Inferior parietal cortex (tissue), 1 donor: Measurements from ENCODE around the gene HSD3B2.
"Not testable (repeated sequence)": the region's sequence is repeated elsewhere in the genome, so short reads cannot be mapped to it uniquely, and the experiment has no call there.

Experiments
- DNase-seq: peaks from one replicate; pipeline ENCODE4 v3.0.0-alpha.2; 2016; ENCODE audit errors: extremely low spot score

The HSD3B2 gene

GRCh38 chr1:119414950-119415349, at the start of gene HSD3B2:
Gene HSD3B2 (plus strand): TSS chr1:119415150. CDS start chr1:119415420, 270 bp downstream.
- no peak for DNase-seq

DNA sequence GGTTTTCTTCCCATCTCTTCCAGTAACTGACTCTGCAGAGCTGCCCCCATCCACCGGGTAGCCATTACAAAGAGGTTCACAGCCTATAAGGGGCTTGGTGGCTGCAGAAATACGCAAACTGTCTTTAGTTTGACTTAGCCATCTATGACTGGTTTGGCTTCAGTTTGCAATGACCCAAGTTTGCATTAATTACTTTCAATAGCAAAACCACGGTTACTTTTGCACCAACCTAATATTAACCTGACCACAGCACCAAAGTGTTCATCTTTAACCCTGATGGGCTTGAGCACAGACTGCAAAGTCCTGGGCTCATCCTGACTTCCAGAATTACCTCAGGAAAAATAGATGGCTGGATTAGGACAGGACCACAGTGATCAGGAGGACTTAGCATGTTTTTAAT, 48.5 kb upstream of the HSD3B2 start:
- no peak for DNase-seq

- DNase-seq: peak; percentile 47
Measured at GRCh38 chr1:119367432-119368124, 47.4 kb upstream of the HSD3B2 start.

DNA sequence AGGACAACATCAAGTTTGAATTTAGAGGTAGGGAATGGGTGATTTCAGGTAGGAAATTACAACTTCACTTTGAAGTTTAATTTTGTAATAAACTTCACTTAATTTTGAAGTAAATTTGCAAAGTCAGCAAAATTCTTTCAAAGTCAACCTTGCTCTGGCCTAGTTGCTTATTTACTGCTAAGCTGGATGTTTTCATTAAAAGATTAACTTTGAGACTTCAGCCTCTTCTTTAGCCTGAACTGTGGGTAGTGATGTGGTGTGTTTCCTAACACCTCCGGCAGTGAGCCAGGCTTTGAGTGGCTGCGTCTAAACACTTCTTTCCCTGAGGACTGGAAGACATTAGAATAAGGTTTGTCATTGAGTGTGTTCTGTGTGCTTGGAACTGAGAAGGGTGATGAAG, 46.4 kb upstream of the HSD3B2 start, which contains the start of gene HAO2:
Gene HAO2, plus strand, starts transcription at position 232 of the 400 bp plus-strand sequence. CDS start 12,301 bp downstream, outside the sequence.
- DNase-seq: no peak

- no peak for DNase-seq
Measured at GRCh38 chr1:119370748-119371147, 44.2 kb upstream of the HSD3B2 start.

DNA sequence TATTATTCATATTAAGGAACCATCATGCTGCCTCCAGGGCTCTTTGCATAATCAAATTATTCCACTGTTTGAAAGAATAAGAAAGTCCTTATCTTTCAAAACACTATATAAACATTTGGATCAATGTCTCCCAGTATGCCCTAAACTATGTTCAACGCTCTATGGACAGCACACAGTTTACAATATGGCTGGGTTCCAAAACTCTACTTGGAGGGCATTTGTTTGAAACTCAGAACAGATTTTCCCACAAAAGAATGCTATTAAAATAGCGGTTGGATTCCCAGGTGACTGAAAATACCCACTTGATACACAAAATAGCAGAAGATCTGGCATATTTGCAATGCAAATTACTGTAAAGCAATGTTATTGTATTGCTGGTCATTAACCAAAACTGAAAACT, 43.1 kb upstream of the HSD3B2 start:
- no peak for DNase-seq

GRCh38 chr1:119372503-119373086, 42.4 kb upstream of the HSD3B2 start:
- DNase-seq: no peak

DNA sequence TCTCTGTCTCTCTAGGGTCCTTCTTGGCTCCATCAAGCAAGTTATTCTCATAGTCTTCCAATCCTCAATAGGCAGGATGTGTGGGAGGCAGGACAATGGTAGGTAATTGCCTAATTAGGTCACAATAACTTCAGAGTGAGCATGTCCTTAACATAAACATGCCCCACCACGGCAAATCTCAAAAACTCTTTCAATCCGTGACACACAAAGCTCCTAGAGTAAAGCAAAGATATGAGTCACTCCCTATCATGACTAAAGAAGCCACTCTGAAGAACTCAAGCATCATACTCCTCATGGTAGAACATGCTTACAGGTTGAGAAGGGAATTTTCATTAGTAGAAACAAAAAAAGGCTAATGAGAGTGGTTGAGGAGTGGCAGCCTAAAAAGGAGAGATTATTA, 41.5 kb upstream of the HSD3B2 start:
- no peak for DNase-seq

DNA sequence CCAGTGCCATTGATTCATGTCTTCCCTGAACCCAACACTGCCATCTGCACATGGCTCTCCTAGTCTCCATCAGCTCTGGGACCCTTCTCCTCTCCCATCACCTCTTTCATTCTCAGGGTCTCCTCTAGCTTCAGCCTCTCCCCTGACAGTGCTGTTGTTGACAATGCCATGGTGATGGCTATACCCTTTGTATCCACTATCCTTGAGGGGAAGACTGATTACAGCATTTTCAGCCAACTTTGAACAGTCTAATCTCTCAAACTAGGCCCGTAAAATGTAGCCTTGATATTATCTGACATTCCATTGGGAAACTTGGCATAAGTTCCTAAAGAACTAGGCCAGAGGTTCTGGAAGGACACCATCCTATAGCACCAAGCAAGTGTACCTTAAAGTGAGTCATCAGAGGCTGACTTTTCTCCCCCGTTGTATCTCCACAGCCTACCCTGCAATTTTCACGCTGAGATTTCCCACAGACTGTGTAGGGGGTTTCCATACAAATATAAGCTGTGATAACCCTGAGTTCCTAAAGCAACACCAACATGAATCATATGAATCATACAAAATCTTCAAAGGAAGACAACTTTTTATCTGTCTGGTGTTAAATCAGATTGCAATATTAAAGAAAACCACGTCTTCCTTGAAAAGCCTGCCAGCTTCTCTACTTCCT, 40.6 kb upstream of the HSD3B2 start:
- DNase-seq: no peak

DNA sequence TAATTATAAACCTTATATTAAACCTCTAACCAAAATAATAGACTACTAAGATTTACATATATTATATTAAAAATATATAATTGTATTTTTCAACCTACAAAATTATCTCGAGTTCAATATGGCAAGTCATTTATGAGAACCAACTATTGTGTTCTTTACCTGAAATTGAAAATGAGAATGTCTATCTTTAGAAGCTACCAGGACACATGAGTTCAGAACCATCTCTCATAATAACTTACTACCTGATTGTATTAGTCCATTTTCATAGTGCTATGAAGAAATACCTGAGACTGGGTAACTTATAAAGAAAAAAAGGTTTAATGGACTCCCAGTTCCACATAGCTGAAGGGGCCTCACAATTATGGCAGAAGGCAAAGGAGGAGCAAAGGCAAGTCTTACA, 39.6 kb upstream of the HSD3B2 start:
- no peak for DNase-seq

DNA sequence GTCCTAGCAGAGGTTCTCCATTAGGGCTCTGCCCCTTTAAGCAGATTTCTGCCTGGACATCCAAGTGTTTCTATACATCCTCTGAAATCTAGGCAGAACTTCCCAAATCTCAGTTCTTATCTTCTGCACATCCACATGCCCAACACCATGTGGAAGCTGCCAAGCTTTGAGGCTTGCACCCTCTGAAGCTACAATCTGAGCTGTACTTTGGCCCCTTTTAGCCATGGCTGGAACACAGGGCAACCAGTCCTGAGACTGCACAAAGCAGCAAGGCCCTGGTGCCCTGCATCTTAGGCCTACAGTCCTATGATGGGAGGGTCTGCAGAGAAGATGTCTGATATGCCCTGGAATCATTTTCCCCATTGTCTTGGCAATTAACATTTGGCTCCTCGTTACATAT, 38.4 kb upstream of the HSD3B2 start:
- no peak for DNase-seq

DNA sequence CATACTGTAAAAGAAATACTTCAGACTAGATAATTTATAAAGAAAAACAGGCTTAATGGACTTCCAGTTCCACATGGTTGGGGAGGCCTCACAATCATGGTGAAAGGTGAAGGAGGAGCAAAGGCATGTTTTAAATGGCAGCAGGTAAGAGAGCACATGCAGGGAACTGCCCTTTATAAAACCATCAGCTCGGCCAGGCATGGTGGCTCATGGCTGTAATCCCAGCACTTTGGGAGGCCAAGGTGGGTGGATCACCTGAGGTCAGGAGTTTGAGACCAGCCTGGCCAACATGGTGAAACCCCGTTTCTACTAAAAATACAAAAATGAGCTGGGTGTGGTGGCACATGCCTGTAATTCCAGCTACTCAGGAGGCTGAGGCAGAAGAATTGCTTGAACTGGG, 37.4 kb upstream of the HSD3B2 start:
- DNase-seq: not testable (repeated sequence)

GRCh38 chr1:119379117-119379516, 35.8 kb upstream of the HSD3B2 start:
- DNase-seq: no peak

DNA sequence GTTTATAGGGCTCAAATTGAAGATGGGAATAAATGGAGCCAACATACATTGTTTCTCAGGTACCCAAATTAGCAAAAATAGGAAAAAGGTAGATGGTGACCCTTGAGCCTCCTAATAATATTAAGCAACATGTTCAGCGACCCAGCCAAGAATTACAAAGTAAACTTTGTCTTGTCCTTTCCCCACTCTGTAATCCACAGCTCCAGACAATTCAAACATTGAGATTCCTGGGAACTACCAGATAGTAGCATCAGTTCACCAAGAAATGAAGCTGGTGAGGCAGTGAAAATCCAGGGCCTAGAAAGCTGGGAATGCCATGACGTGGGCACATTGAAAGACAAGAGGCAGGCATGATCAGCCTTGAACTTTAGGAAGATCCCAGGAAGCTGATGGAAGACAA, 34.6 kb upstream of the HSD3B2 start:
- no peak for DNase-seq

DNA sequence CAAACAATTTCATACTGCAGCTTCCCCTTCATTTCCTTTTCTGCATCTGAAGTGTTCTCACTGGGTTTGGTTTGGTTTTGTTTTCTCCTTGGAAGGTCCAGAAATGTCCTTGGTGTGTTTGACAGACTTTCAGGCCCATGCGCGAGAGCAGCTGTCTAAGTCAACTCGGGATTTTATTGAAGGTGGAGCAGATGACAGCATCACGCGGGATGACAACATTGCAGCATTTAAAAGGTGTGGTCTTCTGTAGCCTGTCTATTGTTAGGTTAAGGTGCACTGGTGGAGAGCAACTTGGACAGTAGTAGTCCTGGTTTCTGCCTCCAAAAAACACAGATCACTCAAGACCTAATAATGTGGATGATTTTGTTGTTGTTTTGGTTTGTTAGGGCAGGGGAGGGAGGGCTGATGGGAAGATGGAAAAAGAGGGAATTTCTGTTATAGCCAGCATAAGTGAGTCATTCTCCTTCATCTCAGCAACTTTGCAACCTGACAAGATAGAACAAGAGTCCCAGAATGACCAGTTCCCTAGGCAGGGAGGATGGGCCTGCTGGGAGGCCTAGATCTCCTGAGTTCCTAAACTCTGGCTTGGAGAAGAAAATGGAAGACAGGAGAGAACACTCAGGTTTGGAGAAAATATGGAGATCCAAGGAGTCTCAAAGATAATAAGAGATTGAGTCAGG, 33.8 kb upstream of the HSD3B2 start:
- no peak for DNase-seq

GRCh38 chr1:119384591-119384990, 30.4 kb upstream of the HSD3B2 start:
- no peak for DNase-seq

DNA sequence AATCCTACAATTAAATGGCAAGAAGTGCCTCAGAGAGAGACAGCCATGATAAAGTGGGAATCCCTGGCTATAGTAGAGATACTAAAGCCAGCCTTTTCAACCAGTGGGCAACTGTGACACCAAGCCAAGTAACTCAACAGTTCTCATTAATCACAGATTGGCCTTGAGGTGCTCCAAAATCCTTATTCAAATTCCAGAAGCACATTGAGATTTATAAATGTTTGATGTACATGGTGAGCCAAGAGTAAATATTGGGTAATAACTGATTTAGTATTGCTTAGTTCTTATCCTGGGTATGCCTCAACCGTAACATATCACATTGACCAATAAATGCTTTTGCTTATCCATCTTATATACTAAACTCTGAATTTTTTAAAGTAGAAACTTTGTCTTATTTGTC, 29.3 kb upstream of the HSD3B2 start:
- no peak for DNase-seq

DNA sequence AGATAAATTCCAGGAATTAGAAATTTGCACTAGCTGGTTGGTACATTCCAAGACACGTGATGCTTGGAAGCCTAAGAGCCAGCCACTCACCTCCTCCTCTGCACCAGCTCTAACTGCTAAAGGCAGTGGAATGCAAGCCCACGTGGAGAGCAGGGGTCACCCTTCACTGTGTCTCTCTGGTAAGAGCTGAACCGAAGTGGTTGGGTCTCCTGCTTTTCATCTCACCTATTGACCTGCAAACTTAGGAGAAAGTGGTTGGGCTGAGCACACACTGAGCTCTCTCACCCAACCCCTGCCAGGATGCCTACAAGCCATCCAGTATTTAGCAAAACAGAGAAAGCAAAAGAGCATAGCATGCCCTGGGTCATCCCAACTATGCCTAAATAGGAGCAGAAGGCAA, 27.1 kb upstream of the HSD3B2 start:
- DNase-seq: no peak

DNA sequence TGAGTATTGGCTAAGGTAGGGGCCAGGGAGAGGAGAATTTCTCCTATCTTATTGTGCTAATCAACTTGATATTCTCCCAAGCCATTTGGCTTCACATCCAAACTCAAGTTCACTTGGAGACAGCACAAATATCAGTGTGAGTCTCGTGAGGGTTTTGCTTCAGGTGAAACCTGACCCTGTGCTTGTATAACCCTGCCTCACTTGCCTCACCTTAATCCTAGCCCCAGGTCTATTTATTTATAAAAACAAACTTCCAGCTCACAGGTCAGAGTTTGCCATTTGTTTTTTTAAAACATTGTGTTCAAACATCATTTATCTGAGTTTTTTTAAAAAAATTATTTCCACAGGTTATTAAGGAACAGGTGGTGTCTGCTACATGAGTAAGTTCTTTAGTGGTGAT, 26.5 kb upstream of the HSD3B2 start:
- no peak for DNase-seq

DNA sequence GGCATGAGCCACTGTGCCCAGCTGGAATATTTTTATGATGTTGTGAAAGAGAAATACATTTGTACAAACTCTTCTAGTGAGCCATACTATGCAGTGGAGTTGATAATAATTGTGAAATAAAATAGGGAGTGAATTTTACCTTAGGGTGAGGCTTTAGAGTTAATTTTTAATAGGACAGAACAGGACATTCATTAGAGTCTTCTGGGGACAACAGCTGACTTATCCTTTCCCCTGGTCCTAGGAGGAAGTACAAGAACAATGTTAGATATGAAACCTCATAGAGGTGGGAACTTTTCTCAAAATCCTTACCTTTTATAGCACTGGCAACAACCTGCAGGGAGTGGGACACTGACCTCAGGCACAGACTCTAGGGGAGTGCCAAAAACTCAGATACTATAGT, 24.4 kb upstream of the HSD3B2 start:
- DNase-seq: no peak

GRCh38 chr1:119391749-119392148, 23.2 kb upstream of the HSD3B2 start:
- no peak for DNase-seq

GRCh38 chr1:119394085-119394484, 20.9 kb upstream of the HSD3B2 start:
- DNase-seq: no peak

DNA sequence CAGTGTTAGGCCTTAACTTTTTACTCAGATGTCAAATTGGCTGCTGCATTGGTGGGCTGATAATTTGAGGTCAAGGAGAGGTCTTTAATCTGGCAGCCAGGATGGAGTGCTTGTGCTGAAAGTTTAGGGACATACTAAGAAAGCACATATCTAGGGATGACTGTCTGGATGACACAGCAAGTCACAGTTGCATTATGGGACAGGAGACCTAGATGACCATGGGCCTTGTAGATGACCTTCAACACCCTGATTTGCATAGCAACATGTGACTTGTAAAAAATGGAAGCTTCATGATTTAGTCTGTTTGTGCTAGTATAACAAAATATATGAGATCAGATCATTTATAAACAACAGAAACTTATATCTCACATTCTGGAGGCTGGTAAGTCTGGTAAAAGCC, 18.0 kb upstream of the HSD3B2 start:
- DNase-seq: no peak
